Measurements from ENCODE around the gene FBXO28.

Gene FBXO28

DNA sequence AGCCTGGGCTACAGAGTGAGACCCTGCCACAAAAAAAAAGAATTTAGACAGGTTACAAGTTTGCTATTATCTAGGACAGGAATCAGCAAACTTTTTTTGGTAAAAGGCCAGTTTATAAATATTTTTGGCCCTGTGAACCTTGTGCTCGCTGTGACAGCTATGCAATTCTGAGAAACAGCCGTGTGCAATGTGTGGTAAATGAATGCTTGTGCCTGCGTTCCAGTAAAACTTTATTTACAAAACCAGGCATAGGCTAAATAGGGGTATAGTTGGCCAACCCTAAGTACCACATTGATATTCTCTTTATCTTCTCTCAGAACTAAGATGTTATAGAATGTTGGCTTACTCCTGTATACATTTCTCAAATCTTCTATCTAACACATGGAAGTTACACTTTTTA is 24.3 kb downstream of the FBXO28 start:
- no peak for DNase-seq (ENCODE audit: low read depth, low spot score)
- no peak overlapping the region for H3K27ac ChIP-seq

DNA sequence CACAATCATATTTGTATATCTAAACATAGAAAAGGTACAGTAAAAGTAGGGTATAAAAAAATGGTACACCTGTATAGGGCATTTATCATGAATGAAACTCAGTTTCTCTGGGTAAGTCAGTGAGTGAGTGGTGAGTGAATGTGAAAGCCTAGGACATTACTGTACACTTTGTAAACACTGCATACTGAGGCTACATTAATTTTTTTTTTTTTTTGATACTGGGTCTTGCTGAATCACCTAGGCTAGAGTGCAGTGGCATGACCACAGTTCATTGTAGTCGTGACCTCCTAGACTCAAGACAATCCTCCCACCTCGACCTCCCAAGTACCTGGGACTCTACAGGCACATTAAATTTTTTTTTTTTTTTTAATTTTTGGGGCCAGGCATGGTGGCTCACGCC is 27.8 kb downstream of the FBXO28 start:
- no peak overlapping the region for H3K27ac ChIP-seq
- no peak for DNase-seq (ENCODE audit: low read depth, low spot score)

DNA sequence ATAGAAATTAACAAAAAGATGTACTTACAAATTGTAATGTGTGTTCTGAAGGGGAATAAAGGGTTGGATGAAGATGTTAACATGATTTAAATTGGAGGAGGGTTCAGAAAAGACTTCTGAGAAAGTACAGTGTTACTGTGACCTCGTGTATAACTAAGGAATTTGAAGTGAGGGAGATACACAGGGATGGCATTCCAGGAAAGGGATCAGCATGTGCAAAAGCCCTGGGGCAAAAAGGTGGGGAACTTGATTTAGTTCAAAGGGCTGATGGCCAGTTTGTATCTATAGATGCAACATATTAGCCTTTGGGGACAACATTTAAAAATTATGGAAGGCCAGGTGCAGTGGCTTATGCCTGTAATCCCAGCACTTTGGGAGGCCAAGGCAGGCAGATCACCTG is 35.8 kb downstream of the FBXO28 start:
- no peak overlapping the region for H3K27ac ChIP-seq
- DNase-seq (ENCODE audit: low read depth, low spot score): no peak

DNA sequence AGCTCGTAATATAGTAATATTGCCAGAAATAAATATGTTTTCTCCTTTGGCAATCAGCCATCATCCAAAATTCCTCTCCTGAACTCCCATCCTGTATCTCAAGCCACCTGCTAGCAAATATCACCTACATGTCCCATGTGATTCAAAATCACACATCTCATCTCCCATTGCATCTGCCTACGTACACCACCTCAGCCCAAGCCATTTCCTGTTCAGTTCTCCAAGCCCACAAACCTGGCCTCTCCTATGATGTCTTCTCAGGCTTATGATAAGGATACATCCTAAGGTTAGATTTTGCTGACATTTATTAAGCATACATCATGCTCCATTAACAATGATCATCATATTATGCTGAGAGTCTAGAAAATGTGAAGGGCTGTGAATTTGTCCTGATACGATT is 37.2 kb downstream of the FBXO28 start:
- no peak for DNase-seq (ENCODE audit: low read depth, low spot score)
- H3K27ac ChIP-seq: no peak overlapping the region

DNA sequence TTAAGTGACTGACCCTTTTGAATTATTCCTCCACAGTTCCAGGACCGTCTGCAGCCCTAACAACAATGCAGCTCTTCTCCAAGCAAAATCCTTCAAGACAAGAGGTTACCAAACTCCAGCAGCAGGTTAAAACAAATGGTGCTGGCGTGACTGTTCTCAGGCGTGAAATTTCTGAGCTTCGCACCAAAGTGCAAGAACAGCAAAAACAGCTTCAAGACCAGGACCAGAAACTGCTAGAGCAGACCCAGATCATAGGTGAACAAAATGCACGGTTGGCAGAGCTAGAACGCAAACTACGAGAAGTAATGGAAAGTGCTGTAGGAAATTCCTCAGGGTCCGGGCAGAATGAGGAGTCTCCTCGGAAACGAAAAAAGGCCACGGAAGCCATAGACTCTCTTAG is 43.4 kb downstream of the FBXO28 start:
- H3K27ac ChIP-seq: no peak overlapping the region
- DNase-seq (ENCODE audit: low read depth, low spot score): no peak

DNA sequence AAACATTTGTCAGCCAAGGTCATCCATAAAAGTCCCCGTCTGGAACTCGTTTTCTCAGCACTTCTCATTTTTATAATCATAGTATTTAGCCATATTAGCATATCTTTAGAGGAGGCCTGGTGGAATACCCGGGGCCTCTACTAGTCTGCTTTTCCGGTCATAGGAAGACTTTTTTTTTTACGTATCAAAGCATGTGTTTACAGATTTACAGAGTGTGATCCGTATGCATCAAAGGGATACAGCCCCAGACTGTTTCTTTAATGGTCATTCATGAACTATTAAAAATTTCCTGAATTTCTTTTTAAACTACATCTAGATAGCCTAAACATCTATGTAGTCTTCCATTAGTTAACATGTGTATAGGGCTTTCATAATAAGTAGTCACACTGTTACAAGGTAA is 45.6 kb downstream of the FBXO28 start:
- no peak for DNase-seq (ENCODE audit: low read depth, low spot score)
- H3K27ac ChIP-seq: no peak overlapping the region

DNA sequence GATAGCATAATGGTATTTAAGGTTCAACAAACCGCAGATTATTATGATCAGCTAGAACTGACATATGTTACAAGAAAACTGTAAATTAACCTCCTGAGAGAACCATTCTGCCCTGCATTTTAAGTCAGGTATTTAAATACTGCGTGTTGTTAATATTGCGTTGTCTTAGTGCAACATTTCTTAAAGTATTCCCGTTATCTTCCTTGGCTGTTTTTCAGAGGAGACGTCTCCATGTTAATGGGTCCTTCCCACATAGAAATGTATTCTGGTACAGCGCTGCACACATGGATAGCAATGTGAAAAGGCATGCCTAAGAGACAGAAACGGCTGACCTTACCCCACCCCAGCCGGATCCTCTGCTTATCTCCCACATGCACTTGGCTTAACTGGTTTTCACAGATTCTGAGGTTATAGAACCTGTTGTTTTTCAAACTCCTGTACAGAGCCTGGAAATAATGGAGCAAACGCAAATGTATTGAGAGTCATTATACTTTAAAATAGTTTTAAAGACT is 46.3 kb downstream of the FBXO28 start:
- DNase-seq (ENCODE audit: low read depth, low spot score): no peak
- H3K27ac ChIP-seq: no peak overlapping the region

DNA sequence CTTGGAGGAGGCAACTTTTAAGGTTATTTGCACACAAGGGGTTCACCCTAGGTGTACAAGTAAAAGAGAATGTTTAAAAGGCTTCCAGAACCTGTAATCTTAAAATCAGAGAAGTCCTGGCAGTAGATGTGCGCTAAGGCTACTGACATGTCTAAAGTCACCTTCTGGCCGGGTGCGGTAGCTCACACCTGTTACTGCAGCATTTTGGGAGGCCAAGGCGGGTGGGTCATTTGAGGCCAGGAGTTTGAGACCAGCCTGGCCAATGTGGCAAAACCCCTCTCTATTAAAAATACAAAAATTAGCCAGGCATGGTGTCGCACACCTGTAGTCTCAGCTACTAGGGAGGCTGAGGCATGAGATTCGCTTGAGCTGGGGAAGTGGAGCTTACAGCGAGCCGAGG is 48.9 kb downstream of the FBXO28 start:
- no peak overlapping the region for H3K27ac ChIP-seq

DNA sequence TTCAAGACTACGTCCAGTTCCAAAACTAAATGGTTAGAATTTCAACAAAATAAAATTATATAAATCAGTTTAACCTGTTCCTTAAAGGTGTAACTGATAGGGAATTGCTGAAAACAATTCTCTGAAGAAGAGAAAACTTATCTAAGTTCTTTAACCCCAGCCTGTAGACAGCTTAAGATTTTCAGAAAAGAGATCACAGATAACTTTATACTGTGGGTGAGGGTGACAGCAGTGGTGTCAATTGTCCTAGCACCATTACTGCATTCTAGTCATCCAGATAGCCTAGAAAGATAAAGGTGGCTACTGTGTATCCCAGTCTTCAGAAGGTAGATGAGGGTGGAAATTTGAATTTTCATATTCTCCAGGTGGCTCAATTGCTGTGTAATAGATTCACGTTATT is 49.4 kb downstream of the FBXO28 start:
- no peak for DNase-seq (ENCODE audit: low read depth, low spot score)
- no peak overlapping the region for H3K27ac ChIP-seq

More for the DNA sequence above, 48.9 kb downstream of the FBXO28 start:
- DNase-seq (ENCODE audit: low read depth, low spot score): no peak

DNA sequence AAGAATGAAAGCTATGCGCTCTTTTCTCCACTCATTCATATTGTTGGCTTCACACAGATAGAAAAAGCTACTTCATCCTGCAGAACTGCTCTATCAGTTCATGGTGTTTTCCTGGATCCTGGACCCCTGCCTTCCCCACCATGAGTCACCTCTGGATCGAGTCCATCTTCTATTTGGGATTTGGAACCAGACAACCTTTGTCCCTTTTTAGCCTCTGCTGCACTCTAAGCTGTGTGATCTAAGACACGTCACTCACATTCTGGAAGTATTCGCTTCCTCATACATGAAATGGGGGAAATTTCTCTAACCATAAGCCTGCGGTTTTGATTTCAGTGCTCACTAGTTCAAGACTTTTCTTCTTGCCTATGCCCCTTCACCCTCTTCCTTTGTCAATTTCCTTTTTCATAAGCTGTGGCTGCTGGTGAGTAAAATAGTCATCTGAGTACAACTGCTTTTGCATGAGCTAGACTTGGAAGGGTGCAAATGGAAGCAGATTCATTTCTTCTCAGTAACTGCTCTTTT is 55.0 kb downstream of the FBXO28 start:
- no peak for DNase-seq (ENCODE audit: low read depth, low spot score)
- no peak overlapping the region for H3K27ac ChIP-seq

DNA sequence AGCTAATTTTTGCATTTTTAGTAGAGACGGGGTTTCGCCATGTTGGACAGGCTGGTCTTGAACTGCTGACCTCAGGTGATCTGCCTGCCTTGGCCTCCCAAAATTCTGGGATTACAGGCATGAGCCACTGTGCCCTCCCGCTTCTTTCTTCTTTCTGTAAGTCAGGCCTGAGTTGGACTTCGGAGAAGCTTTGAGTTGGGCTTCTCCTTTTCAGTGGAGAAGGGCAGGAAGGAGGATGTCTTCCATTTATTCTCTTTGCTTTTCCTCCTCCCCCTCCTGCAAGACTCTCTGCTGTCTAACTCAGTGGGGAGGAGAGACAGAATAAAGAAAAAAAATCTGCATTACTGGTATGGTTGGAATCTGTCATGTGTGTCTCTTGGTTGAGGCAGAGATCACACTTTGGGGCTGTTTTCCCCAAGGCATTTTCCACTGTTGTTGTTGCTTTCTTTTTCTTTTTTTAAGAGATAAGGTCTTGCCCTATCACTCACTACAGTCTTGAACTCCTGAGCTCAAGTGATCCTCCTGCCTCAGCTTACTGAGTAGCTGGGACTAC is 55.9 kb downstream of the FBXO28 start:
- H3K27ac ChIP-seq: no peak overlapping the region
- DNase-seq (ENCODE audit: low read depth, low spot score): no peak

DNA sequence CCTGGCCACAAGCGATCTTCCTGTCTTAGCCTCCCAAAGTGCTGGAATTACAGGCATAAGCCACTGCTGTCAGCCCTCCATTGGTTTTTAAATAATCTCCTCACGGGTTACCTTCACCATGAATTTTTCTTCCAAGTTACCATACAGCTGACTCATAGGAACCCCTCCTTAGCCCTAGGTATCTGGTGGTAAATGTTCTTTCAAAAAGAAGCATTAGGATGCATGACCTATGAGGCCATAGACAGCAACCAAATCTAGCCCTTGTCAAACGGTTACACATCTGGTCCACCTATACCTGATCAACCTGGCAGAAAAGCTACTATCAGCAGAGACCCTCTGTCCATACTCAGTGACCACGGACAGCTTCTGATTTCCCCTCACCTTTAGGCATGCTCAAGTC is 56.4 kb downstream of the FBXO28 start:
- no peak overlapping the region for H3K27ac ChIP-seq

DNA sequence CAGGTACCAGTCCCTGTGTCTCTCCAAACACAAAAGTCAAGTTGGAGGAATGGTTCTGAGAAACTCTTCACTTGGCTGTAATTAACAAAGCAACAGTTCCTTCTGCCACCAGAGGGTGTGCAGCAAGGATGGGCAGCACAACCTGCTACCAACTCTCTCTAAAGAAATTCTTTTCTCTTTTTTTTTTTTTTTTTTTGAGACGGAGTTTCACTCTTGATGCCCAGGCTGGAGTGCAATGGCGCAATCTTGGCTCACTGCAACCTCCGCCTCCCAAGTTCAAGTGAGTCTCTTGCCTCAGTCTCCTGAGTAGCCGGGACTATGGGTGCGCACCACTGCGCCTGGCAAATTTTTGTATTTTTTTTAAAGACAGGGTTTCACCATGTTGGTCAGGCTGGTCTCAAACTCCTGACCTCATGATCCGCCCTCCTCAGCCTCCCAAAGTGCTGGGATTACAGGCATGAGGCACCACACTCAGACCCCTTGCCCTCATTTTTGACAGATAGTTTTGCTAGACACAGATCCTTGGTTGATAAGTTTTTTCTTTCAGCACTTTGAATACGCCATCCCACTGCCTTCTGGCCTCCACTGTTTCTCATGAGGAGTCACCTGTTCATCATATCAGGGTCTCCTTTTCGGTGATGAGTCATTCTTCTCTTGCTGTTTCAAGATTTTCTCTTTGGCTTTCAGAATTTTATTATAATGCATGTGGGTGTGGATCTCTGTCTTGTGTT is 57.0 kb downstream of the FBXO28 start:
- no peak overlapping the region for H3K27ac ChIP-seq
- no peak for DNase-seq (ENCODE audit: low read depth, low spot score)

More for the DNA sequence above, 56.4 kb downstream of the FBXO28 start:
- DNase-seq (ENCODE audit: low read depth, low spot score): no peak

DNA sequence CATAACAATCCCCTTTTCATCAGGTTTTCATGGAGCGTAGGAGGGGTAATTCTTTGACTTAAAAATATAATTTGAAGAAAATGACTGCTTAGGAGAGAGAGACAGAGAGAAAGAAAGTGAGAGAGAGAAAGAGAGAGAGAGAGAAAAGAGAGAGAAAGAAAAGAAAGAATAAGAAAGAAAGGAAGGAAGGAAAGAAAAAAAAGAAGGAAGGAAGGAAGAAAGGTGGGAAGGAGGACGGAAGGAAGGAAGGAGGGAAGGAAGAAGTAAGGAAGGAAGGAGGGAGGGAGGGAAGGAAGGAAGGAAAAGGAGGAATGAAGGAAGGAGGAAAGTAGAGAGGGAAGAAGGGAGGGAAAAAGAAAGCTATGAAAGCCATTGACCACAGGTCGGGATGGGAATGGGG is 58.3 kb downstream of the FBXO28 start:
- no peak for DNase-seq (ENCODE audit: low read depth, low spot score)
- H3K27ac ChIP-seq: no peak overlapping the region

DNA sequence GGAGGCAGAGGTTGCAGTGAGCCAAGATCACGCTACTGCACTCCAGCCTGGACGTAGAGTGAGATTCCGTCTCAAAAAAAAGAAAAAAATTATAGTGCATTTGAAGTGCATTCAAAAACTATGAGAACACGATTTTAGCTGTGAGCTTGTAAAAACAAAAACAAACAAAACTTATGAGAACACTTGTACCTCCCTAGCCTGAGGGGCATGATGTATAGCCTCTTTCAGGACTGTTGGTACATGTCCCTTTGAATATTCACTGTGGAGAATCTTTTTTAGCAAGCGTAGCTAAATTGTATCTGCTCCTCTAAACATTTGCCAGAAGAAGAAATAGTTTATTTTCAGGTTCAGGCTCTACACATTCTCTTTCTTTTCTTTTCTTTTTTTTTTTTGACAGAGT is 59.6 kb downstream of the FBXO28 start:
- DNase-seq (ENCODE audit: low read depth, low spot score): peak; percentile 66
- H3K27ac ChIP-seq: peak overlapping the region; percentile 23

DNA sequence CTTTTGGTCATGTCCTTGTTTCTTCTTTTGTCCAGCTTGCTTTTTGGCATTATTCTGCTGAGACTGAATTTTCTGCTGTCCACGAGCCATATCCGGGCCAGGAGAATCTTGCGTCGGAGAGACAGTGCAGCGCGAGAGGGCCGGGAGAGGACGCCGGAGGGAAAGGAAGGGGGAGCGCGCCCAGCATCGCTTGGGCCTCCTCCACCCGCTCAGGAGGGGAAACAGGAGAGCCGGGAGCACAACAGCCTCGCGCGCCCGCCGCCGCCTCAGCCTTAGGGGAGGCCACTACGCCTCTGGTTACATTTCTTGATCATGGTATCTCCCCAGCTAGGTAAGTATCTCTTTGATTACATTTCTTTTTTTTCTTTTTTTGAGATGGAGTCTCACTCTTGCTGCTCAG is 61.7 kb downstream of the FBXO28 start:
- no peak overlapping the region for H3K27ac ChIP-seq
- DNase-seq (ENCODE audit: low read depth, low spot score): no peak

DNA sequence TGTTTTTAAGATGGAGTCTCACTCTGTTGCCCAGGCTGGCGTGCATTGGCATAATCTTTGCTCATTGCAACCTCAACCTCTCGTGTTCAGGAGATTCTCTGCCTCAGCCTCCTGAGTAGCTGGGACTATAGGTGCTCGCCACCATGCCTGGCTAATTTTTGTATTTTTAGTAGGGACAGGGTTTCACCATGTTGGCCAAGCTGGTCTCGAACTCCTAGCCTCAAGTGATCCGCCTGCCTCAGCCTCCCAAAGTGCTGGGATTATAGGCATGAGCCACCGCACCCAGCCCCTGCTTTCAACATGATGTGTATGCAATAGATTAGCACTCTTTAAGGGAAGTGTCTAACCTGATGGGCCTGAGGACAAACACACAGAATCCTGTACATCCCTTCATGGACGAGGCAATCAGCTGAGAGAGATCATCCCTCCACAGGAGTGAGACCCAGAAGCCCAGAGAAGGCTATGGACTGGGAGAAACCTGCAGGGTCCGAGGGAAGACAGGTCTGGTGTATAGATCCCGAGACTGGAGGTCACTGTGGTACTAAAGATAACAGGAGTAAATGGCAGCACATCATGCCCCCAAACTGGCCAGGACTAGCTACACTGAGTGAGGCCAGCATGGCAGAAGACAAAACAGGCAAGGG is 63.6 kb downstream of the FBXO28 start:
- DNase-seq (ENCODE audit: low read depth, low spot score): no peak
- no peak overlapping the region for H3K27ac ChIP-seq

DNA sequence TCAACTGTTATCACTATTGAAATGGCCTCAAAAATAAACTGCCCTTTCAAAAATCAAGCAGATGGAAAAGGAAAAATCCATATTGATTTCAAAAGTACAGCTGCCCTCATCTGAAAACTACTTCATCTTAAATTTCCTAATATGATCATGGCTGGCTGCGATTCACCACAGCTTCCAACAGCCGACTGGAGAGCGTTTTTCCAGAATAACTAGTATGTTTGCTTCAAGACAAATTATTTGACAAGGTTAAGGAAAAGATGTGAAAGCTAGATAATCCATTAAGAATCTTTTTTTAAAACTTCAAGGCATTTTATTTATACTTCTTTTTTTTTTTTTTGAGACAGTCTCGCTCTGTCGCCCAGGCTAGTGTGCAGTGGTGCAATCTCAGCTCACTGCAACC is 65.0 kb downstream of the FBXO28 start:
- DNase-seq (ENCODE audit: low read depth, low spot score): no peak
- no peak overlapping the region for H3K27ac ChIP-seq

DNA sequence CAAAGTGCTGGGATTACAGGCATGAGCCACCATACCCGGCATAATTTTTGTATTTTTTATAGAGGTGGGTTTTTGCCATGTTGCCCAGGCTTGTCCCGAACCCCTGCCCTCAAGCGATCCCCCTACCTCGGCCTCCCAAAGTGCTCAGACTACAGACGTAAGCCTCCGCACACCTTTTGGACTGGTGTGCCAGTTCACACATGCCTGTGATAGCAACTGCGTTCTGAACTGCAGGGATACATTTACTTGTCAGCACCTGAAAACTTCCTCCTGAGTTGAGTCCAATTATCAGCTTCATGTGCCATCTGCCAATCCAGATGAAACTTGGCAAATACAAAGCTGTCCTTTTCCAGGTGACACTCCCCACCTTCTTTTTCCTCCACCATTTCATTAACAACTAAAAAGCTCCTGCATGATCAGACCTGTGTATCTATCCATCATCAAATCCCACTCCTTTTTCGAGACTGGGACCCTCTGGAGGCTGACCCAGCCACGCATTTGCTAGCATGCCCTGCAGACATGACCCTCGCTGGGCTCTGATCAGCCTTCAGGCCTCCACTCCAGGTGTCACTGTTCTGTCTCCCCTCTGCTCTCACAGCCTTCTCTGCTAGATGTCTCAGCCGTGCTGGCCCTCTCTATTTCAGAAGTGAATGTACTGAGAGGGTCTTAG is 67.0 kb downstream of the FBXO28 start:
- DNase-seq (ENCODE audit: low read depth, low spot score): no peak
- no peak overlapping the region for H3K27ac ChIP-seq

DNA sequence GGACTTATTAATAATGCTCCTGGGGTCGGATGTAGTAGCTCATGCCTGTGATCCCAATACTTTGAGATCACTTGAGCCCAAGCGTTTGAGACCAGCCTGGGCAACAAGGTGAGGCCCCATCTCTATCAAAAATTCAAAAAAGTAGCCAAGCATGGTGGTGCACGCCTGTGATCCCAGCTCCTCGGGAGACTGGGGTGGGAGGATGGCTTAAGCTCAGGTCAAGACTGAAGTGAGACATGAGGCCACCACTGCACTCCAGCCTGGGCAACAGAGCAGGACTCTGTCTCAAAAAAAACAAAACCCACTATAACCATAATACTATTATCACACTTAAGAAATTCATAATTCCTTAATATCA is 67.5 kb downstream of the FBXO28 start:
- DNase-seq (ENCODE audit: low read depth, low spot score): no peak
- no peak overlapping the region for H3K27ac ChIP-seq
